ENCODE data around the gene MRPL53. TPM values are rescaled to one million over a fixed set of nuclear protein-coding genes. Genes with fewer than 3 reads are reported as not detected.

Gene MRPL53
- total RNA-seq, 1 donor from 2014 or later: 163 TPM

GRCh38 chr2:74439803-74440377 is 32.6 kb downstream of the MRPL53 start:
- intact Hi-C loops (cut with micrococcal nuclease): no loop called here

GRCh38 chr2:74439373-74439772 is 33.1 kb downstream of the MRPL53 start:
- intact Hi-C loops (cut with micrococcal nuclease): no loop called here
- DNase-seq (no peak), ATAC-seq (no peak)

More at GRCh38 chr2:74439803-74440377, 32.6 kb downstream of the MRPL53 start:
- ATAC-seq: peak; percentile 66
- peak; percentile 90 for DNase-seq

- intact Hi-C loops (cut with micrococcal nuclease): no loop called here
- ATAC-seq: no peak
Observed at GRCh38 chr2:74438248-74438647, 34.2 kb downstream of the MRPL53 start.

GRCh38 chr2:74436848-74437695 is 35.4 kb downstream of the MRPL53 start:
- intact Hi-C loops (cut with micrococcal nuclease): no loop called here
- ATAC-seq (no peak), DNase-seq (no peak)

More at GRCh38 chr2:74438248-74438647, 34.2 kb downstream of the MRPL53 start:
- DNase-seq: no peak

GRCh38 chr2:74436111-74436805 is 36.2 kb downstream of the MRPL53 start:
- ATAC-seq (no peak), DNase-seq (no peak)
- intact Hi-C loops (cut with micrococcal nuclease): no loop called here

- intact Hi-C loops (cut with micrococcal nuclease): no loop called here
- ATAC-seq (no peak), DNase-seq (no peak)
Observed at GRCh38 chr2:74430502-74430901, 42.0 kb downstream of the MRPL53 start.

GRCh38 chr2:74429487-74430451 is 42.7 kb downstream of the MRPL53 start:
- intact Hi-C loops (cut with micrococcal nuclease): no loop called here
- DNase-seq: no peak
- no peak for ATAC-seq

GRCh38 chr2:74428675-74429074 is 43.8 kb downstream of the MRPL53 start:
- ATAC-seq (no peak), DNase-seq (no peak)
- intact Hi-C loops (cut with micrococcal nuclease): no loop called here

- DNase-seq (no peak), ATAC-seq (no peak)
- intact Hi-C loops (cut with micrococcal nuclease): no loop called here
Observed at GRCh38 chr2:74427551-74427950, 44.9 kb downstream of the MRPL53 start.

- ATAC-seq (no peak), DNase-seq (no peak)
- intact Hi-C loops (cut with micrococcal nuclease): no loop called here
Observed at GRCh38 chr2:74426181-74426758, 46.2 kb downstream of the MRPL53 start.

- DNase-seq: no peak
- intact Hi-C loops (cut with micrococcal nuclease): no loop called here
- ATAC-seq: no peak
Observed at GRCh38 chr2:74425523-74425922, 47.0 kb downstream of the MRPL53 start.

GRCh38 chr2:74424995-74425406 is 47.5 kb downstream of the MRPL53 start:
- DNase-seq (no peak), ATAC-seq (no peak)
- intact Hi-C loops (cut with micrococcal nuclease): no loop called here

- ATAC-seq (no peak), DNase-seq (no peak)
- intact Hi-C loops (cut with micrococcal nuclease): no loop called here
Observed at GRCh38 chr2:74424139-74424992, 48.1 kb downstream of the MRPL53 start.

GRCh38 chr2:74423231-74424095 is 49.0 kb downstream of the MRPL53 start:
- ATAC-seq: no peak

More at GRCh38 chr2:74423231-74424095, 49.0 kb downstream of the MRPL53 start:
- no peak for DNase-seq
- intact Hi-C loops (cut with micrococcal nuclease): no loop called here

All from left ventricle myocardium superior (tissue), 1 donor.